Inflammatory macrophage (primary cell): ENCODE data around the gene CFAP97D1.
A peak's percentile ranks its signal among the peaks of the same experiment; 100 is the strongest.

Experiments used
- DNase-seq, 2 donors: peaks; one replicate each; pipeline ENCODE4 v3.0.0-alpha.2; 2020 to 2022

The CFAP97D1 gene

GRCh38 chr17:43830510-43831140, 50.4 kb downstream of the CFAP97D1 start:
- DNase-seq = peak; percentile 26 to 56

GRCh38 chr17:43831633-43832032, 51.4 kb downstream of the CFAP97D1 start:
- DNase-seq = no peak

- DNase-seq = peak in 1 of 2 donors; percentile 8
These were observed 52.1 kb downstream of the CFAP97D1 start for GRCh38 chr17:43832168-43832975.

- DNase-seq = peak; percentile 27 to 32
These were observed 53.0 kb downstream of the CFAP97D1 start, which contains the start of gene MPP3 for GRCh38 chr17:43832976-43833829. TSS of gene MPP3 (minus strand) at chr17:43833146. CDS start at chr17:43831906, 1,240 bp downstream.

GRCh38 chr17:43834106-43834505, 53.9 kb downstream of the CFAP97D1 start:
- no peak for DNase-seq
